Muscle layer of colon (tissue), 2 donors: ENCODE data around the gene LAMC1.
A peak's percentile ranks its signal among the peaks of the same experiment; 100 is the strongest.

ENCODE experiments used
- H3K27ac ChIP-seq: one replicate; pipeline ENCODE4 v1.7.0; 2013; ENCODE audit warnings: low read depth, mild to moderate bottlenecking, low read length, moderate library complexity
- H3K27me3 ChIP-seq, 2 donors: one replicate each; pipeline ENCODE4 v1.7.0; 2013; ENCODE audit warnings: low read length in 2 of 2, mild to moderate bottlenecking in 2 of 2; ENCODE audit not compliant: insufficient read depth in 2 of 2, control insufficient read depth in 1 of 2
- H3K36me3 ChIP-seq: one replicate; pipeline ENCODE4 v1.7.0; 2013; ENCODE audit warnings: mild to moderate bottlenecking, low read length; ENCODE audit not compliant: insufficient read depth
- H3K4me1 ChIP-seq: one replicate; pipeline ENCODE4 v1.7.0; 2013; ENCODE audit warnings: mild to moderate bottlenecking, low read length; ENCODE audit not compliant: insufficient read depth
- H3K4me3 ChIP-seq, 2 donors: one replicate each; pipeline ENCODE4 v1.7.0; 2013; ENCODE audit warnings: low read length in 2 of 2, low read depth in 1 of 2, mild to moderate bottlenecking in 1 of 2, moderate library complexity in 1 of 2
- H3K9ac ChIP-seq: one replicate; pipeline ENCODE4 v1.7.0; 2013; ENCODE audit warnings: low read length
- H3K9me3 ChIP-seq: one replicate; pipeline ENCODE4 v1.7.0; 2013; ENCODE audit warnings: mild to moderate bottlenecking, low read length
- donor health status: abdominal sarcoma.
- donor health status: Adenocarcinoma of cecum.

Gene LAMC1

DNA sequence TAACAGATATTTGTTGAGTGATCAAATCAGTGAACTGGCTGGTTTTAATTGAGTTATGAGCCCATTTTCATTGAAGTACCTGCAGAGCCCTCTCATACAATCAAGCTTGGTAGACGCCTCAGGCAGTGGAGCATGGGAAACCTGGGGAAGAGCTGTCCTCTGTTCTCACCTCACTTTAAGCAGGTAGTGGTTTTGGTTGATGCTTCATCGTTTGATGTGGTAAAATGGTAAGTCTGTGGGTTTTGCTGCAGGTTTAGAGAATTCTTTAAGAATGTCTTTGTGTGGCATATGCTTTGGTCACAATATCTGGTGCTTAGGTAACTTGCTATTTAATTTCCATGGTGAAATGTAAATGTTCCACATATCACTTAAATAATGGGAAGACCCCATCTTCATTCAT, 10.0 kb downstream of the LAMC1 start:
- Histone ChIP-seq H3K9me3 (no peaks in the 10 kb centered on the region), H3K4me3 (no peak overlapping the region), H3K9ac (no peak overlapping the region), H3K27me3 (no peaks in the 10 kb centered on the region), H3K4me1 (peaks cover 46% of the 10 kb centered on the region), H3K27ac (no peak overlapping the region), H3K36me3 (no peaks in the 10 kb centered on the region)

DNA sequence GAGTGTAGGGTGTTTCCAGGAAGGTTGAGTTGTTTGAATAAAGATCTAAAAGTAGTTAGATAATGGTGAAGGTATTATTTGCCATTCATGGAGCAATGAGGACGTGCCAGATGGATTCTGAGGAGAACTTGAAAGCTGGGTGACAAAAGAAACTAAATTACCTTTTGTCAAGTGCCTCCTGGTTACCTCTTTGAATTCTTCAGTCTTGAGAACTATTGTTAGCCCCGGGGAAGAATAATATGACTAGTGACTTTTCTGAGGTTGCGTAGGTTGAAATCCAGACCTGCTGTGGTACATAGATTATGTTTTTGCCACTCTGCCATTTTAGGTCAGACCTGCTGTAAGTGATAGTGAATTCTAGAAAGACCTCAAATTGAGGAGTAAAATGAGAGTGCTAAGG, 11.5 kb downstream of the LAMC1 start:
- peaks cover 44% of the 10 kb centered on the region for H3K4me1 ChIP-seq
- H3K9me3 ChIP-seq, result no peaks in the 10 kb centered on the region
- H3K27me3 ChIP-seq, result no peaks in the 10 kb centered on the region
- no peak overlapping the region for H3K27ac ChIP-seq
- H3K4me3 ChIP-seq, result no peak overlapping the region
- no peaks in the 10 kb centered on the region for H3K36me3 ChIP-seq
- no peak overlapping the region for H3K9ac ChIP-seq

DNA sequence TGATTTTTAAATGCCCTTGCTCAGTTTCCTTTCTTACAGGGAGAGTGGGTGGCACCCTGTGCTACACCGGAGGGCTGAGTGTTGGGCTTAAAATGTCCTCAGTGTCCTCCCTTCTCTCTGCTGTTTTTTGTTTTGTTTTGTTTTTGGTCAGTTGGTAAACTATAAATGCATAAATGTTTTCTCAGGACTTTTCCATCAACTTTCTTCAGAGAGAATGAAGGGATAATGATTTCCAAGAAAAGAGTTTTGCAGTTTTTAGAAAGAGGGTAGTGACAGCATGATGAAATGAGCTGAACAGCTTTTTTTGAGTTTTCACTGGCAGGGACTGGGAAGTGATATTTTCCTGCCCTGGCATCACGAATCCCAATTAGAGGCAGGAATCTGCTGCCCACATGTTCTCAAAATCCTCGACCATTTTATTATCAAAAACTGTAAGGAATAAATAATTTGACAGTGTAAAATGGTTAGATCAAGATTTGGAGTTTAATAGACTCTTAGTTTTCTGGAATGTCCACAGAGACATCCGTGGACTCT, 15.2 kb downstream of the LAMC1 start:
- H3K4me1 ChIP-seq, result peaks cover 57% of the 10 kb centered on the region

DNA sequence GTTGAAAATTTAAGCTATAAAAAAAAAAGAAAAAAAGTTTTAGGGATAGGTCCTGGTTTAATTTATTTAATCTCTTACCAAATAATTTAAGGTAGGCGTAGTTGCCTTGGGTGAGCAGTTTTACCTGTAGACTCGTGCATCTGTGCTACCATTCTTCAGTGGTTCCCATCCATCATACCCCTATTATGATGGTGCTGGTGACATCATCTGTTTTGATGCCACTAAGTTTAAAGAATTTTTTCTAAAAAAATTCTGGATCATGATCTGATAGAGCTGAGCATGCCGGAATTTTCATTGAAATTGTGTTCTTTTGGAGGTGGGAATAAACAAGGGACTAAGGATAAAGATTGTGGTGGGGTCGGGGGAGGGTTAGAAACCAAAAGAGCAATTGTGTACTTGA, 15.7 kb downstream of the LAMC1 start:
- no peaks in the 10 kb centered on the region for H3K9me3 ChIP-seq
- peaks cover 60% of the 10 kb centered on the region for H3K4me1 ChIP-seq
- no peak overlapping the region for H3K4me3 ChIP-seq
- no peak overlapping the region for H3K27ac ChIP-seq
- H3K9ac ChIP-seq, result no peak overlapping the region
- H3K27me3 ChIP-seq, result no peaks in the 10 kb centered on the region
- no peaks in the 10 kb centered on the region for H3K36me3 ChIP-seq

More for the DNA sequence above, 15.2 kb downstream of the LAMC1 start:
- no peaks in the 10 kb centered on the region for H3K27me3 ChIP-seq
- H3K9ac ChIP-seq, result no peak overlapping the region
- H3K27ac ChIP-seq, result no peak overlapping the region
- no peaks in the 10 kb centered on the region for H3K9me3 ChIP-seq
- no peak overlapping the region for H3K4me3 ChIP-seq
- no peaks in the 10 kb centered on the region for H3K36me3 ChIP-seq

DNA sequence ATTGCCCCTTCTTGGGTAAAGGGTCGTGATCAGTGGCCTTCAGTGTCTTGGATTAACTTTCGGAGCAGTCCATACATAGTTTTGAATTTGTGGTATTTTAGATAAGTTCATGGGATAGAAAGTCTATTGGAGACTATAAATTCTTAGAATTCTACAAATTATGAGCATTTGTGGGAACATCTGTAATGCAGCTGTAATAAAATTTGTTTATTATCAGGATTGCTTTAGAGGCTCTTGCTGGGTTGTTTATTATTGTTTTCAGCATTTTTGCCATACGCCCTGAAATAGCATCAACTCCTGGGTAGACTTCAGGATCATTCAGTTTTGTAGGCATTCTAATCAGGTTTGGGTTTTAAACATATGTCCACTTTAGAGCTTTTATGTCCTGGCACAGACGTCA, 16.1 kb downstream of the LAMC1 start:
- H3K27me3 ChIP-seq, result no peaks in the 10 kb centered on the region
- H3K9ac ChIP-seq, result no peak overlapping the region
- H3K4me3 ChIP-seq, result no peak overlapping the region
- H3K36me3 ChIP-seq, result no peaks in the 10 kb centered on the region
- H3K4me1 ChIP-seq, result peaks cover 64% of the 10 kb centered on the region
- no peaks in the 10 kb centered on the region for H3K9me3 ChIP-seq
- H3K27ac ChIP-seq, result peak overlapping the region; percentile 35

DNA sequence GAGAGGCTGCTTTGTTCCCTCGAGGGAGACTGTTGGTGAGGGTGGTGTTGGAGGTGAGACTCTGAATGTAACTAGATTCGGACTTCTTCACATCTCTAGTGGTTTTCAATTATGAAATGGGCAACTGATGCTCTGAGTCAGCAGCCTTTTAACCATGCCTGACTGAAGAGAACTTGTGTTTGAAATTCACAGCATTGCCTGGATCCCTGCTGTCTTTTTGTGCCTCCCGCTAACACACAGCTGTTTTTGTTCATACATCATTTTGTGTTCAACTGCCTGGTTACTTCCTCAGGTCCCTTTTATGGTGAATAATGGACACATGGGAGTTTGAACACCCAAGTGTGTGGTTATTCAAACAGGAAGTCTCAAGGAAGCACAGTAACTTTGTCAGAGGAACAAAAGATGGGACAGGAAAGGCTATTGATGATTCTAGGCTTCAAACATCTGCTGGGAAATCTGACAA, 16.8 kb downstream of the LAMC1 start:
- no peaks in the 10 kb centered on the region for H3K9me3 ChIP-seq
- H3K36me3 ChIP-seq, result no peaks in the 10 kb centered on the region
- H3K27me3 ChIP-seq, result no peaks in the 10 kb centered on the region
- H3K9ac ChIP-seq, result peak overlapping the region; percentile 29
- H3K4me3 ChIP-seq, result peak overlapping the region in 1 of 2 donors; percentile 1
- peaks cover 71% of the 10 kb centered on the region for H3K4me1 ChIP-seq
- peak overlapping the region; percentile 35 for H3K27ac ChIP-seq

DNA sequence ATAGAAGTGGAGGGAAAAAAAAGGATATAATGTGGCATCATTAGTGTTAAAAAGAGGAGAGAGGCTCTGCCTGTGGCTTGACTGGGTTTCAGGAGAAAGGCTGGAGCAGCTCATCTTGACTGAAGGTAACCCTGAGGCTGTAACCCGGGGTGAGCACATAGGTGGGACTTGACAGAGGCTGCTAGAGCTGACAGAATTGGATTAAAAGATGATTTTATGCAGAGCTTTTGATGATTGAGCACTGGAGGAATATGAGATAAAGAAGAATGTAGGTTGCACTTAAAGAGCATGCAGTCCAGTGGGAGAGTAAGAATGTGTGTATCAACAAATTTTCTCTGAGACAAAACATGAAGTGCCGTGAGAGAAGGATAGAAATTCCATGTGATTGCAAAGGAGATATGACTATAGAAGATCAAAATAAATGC, 17.3 kb downstream of the LAMC1 start:
- Histone ChIP-seq H3K27me3 (no peaks in the 10 kb centered on the region), H3K9ac (no peak overlapping the region), H3K9me3 (no peaks in the 10 kb centered on the region), H3K4me1 (peaks cover 77% of the 10 kb centered on the region), H3K27ac (no peak overlapping the region), H3K4me3 (peak overlapping the region in 1 of 2 donors; percentile 1), H3K36me3 (no peaks in the 10 kb centered on the region)

DNA sequence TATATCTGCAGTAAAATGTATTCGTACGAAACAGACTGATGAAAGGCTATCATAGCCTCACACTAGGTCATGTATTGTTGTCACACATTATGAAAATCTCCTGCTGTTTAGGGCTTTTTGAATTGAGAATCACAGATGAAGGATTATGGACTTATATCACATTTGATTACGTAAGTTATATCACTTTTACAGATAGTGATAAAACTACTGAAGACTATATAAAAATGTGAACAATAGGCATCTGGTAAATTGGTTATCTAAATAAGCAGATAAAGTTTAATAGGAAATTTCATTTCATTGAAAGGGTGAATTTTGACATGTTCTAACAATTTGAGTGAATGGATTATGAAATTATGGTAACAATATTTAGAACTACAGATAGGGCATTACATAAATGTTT, 20.0 kb downstream of the LAMC1 start:
- H3K4me1 ChIP-seq, result peaks cover 84% of the 10 kb centered on the region
- no peak overlapping the region for H3K27ac ChIP-seq
- no peak overlapping the region for H3K9ac ChIP-seq

DNA sequence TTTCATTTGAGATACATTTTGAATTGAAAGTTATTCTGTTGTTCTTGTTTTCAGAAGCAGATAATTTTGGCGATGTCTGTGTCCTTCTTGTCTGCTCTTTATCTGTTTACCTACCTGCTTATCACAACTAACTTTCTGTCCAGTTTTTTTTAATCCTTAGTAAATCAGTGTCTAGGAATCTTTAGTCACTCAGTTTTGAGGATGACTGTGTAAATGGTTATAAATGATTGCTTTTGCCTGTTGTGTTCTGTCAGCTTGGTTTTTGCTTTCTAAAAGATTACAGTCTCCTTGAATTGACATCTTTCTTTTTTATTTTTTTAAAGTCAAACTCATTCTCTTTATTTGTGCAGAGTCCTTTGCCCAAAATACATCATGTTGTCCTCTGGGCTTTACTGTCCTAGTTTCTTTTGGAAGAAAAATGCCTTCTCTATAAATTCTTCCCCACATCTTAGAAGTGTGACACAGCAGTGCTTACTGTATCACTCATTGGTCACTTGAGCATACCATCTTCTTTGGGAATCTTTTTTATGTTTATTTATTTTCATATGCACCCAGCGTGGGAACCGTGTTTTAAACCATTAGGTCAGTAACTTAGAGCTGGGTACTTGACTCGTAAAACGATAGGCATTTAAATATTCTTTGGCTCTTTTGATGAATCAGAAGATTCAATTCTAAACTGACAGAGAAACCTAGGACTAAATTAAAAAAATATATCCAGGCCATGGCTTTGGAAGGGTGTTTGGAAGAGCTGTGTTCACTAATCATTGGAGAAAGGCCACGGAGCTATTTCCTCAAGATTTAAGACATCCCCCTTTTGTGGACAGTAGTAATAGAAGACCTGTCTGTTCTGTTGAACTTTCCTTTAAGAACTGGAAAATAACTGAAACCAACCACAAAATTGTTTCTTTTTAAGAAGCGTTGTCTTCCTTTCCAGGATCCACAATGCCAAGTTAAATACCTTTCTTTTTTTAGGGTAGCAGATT, 20.9 kb downstream of the LAMC1 start:
- H3K27ac ChIP-seq, result no peak overlapping the region
- no peaks in the 10 kb centered on the region for H3K9me3 ChIP-seq
- H3K4me3 ChIP-seq, result no peak overlapping the region
- no peaks in the 10 kb centered on the region for H3K36me3 ChIP-seq
- H3K27me3 ChIP-seq, result no peaks in the 10 kb centered on the region
- H3K4me1 ChIP-seq, result peaks cover 87% of the 10 kb centered on the region
- H3K9ac ChIP-seq, result no peak overlapping the region

More for the DNA sequence above, 20.0 kb downstream of the LAMC1 start:
- H3K4me3 ChIP-seq, result no peak overlapping the region
- H3K36me3 ChIP-seq, result no peaks in the 10 kb centered on the region
- no peaks in the 10 kb centered on the region for H3K27me3 ChIP-seq
- no peaks in the 10 kb centered on the region for H3K9me3 ChIP-seq

DNA sequence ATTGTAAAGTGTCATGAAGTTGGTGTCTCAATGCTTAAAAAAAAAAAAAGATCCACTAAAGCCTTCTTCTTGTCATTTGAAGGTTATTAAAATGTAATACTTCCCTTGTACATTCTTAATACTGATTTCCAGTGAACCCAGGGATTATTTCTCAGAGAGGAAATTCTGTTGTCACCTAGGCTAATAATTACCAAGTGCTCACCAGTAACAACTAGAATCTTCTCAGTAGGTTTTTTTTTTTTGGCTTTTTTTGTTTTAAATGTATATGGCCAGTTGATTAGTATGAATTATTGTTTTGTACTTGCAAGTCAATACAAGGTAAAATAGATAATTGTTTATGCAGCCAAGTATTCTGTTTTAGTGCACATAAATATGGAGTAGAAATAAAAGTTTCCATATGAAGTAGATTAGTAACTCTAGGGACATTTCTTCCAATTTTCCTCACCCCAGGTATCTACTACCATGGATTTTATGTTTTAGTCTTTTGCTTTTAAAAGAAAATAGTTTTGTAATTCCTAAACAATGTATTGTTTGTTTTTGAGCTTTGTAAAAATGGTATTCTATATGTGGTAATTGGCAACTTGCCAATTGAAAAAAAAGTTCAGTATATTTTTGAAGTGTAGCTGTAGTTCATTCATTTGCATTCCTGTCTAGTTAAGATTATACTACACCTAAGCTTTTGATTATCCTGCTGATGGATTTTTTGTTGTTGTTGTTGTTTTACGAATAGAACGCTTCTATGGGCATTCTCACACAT, 21.9 kb downstream of the LAMC1 start:
- H3K27ac ChIP-seq, result no peak overlapping the region
- H3K36me3 ChIP-seq, result no peaks in the 10 kb centered on the region
- H3K4me3 ChIP-seq, result no peak overlapping the region
- H3K27me3 ChIP-seq, result no peaks in the 10 kb centered on the region
- H3K4me1 ChIP-seq, result peaks cover 78% of the 10 kb centered on the region
- no peak overlapping the region for H3K9ac ChIP-seq
- no peaks in the 10 kb centered on the region for H3K9me3 ChIP-seq
